Measurements from ENCODE around the gene MYL10.

- TF ChIP-seq CTCF (IDR thresholded peaks at IDR 0.05), result no peak
- TF ChIP-seq POLR2A (IDR thresholded peaks at IDR 0.05), result no peak
Measured at GRCh38 chr7:101615446-101615845, 13.7 kb downstream of the MYL10 start.

Data from heart left ventricle (tissue), 13 donors.